NCI-H460 (cell line): ENCODE results near the gene TARDBP. TPM values are rescaled to one million over a fixed set of nuclear protein-coding genes. Genes with fewer than 3 reads are reported as not detected.
"Not testable (repeated sequence)": the region's sequence is repeated elsewhere in the genome, so short reads cannot be mapped to it uniquely, and the experiment has no call there.

Experiments used
- DNase-seq: peaks from one replicate; pipeline ENCODE4 v3.0.0-alpha.2; 2016; ENCODE audit warnings: low read depth; ENCODE audit errors: extremely low read depth
- total RNA-seq: library from RNA; depleted of rRNA; stranded (reverse); fragments of >200 nt; shearing (Covaris generic); gene quantifications from 2 replicates; pipeline ENCODE4 v1.2.3, GENCODE V29; 2014

TARDBP gene
- total RNA-seq, 1 experiment from 2014 or later = 35.2 TPM

GRCh38 chr1:11058026-11058425 lies 45.6 kb downstream of the TARDBP start:
- DNase-seq = no peak

GRCh38 chr1:11058595-11059154 lies 46.2 kb downstream of the TARDBP start:
- DNase-seq = no peak

GRCh38 chr1:11059155-11059967 lies 46.9 kb downstream of the TARDBP start:
- DNase-seq = no peak

- peak; percentile 82 for DNase-seq
Observed at GRCh38 chr1:11059968-11060830, 47.7 kb downstream of the TARDBP start, which contains the start of gene SRM. Gene SRM, minus strand, starts transcription at chr1:11060018. Its CDS starts 75 bp downstream, at chr1:11059943.

GRCh38 chr1:11061652-11062365 lies 49.4 kb downstream of the TARDBP start:
- DNase-seq = no peak

- no peak for DNase-seq
Observed at GRCh38 chr1:11062965-11063401, 50.5 kb downstream of the TARDBP start.

GRCh38 chr1:11063937-11064537 lies 51.6 kb downstream of the TARDBP start:
- not testable (repeated sequence) for DNase-seq

GRCh38 chr1:11064942-11065341 lies 52.5 kb downstream of the TARDBP start:
- DNase-seq = no peak

- no peak for DNase-seq
Observed at GRCh38 chr1:11065796-11066195, 53.3 kb downstream of the TARDBP start.

- no peak for DNase-seq
Observed at GRCh38 chr1:11067716-11068599, 55.5 kb downstream of the TARDBP start.

- DNase-seq = no peak
Observed at GRCh38 chr1:11068600-11069473, 56.4 kb downstream of the TARDBP start.

- DNase-seq = no peak
Observed at GRCh38 chr1:11070876-11071275, 58.4 kb downstream of the TARDBP start.

GRCh38 chr1:11071463-11072215 lies 59.2 kb downstream of the TARDBP start:
- no peak for DNase-seq

GRCh38 chr1:11072216-11072917 lies 59.9 kb downstream of the TARDBP start:
- DNase-seq = no peak

GRCh38 chr1:11073398-11073797 lies 60.9 kb downstream of the TARDBP start:
- not testable (repeated sequence) for DNase-seq
